GM18505 (cell line): ENCODE data around the gene DYRK2.

Source experiments
- ATAC-seq: cut with Tn5 transposase; IDR thresholded peaks from one replicate; pipeline ENCODE4 v1.9.1; 2021; ENCODE audit not compliant: unreplicated experiment
- POLR2A ChIP-seq: IDR thresholded peaks from 4 replicates; pipeline ENCODE4 v1.6.1; 2011; ENCODE audit warnings: borderline replicate concordance; ENCODE audit not compliant: insufficient read depth, insufficient read length; ENCODE audit errors: extremely low read depth

The DYRK2 gene

DNA sequence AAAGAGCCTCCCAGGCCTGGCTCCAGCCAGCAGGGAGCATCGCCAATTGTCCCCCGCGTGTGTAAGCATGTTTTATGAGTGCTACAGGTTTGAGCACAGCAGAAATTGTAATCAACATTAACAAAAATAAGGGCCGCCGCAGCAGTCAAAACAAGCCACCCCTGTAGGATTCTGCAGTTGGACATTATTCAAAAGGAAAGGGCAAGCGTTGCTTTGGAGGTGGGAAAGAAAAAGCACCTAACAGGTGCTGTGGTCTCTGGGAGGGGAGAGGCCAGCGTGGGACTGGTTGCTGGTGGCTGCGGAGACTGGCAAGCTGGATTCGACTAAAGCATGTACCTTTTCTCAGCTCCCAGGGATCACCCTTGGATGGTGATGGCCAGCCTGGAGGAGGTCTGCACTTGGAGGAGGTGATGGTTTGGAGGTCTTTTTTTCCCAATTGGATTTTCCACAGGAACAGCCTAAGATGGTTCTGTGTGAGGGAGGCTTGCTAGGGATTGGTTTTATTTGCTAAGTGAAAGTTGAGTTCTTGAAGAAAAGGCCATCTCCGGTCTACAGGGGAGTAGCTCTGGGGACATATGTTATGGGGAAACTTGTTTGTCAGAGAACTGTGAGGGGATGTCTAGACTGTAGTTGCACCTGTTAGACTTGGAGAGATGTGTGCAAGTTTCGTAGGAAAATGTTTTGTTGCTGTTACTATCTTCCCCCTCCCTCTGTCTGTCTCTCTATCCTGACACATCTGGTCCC, 2.0 kb downstream of the DYRK2 start:
- peak; percentile 23 for TF ChIP-seq POLR2A
- ATAC-seq: no peak

DNA sequence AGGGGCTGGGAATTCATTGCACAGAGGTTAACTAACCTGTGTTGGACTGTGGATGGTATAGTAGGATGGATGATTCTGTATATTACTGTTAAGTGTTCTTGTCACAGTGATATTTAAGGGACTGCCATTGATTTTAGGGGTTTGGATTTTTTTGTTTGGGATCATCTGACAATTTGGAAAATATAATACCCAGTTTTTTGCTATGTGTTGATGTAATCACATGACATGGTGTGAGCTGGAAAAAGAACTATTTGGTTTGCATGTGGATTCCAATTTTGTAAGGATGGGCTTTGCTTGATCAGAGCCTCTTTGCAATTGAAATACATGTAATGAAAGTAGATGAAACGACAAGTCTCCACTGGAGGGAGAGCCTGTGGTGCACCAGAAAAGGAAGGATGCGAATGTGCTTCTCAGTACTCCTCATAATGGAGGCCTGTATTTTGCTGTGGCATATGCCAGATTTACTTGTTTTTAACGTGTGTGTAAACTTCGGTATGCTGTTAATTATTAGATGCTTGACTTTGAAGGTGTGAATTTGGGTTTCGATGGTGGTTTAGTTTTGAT, 2.7 kb downstream of the DYRK2 start:
- no peak for TF ChIP-seq POLR2A
- no peak for ATAC-seq

DNA sequence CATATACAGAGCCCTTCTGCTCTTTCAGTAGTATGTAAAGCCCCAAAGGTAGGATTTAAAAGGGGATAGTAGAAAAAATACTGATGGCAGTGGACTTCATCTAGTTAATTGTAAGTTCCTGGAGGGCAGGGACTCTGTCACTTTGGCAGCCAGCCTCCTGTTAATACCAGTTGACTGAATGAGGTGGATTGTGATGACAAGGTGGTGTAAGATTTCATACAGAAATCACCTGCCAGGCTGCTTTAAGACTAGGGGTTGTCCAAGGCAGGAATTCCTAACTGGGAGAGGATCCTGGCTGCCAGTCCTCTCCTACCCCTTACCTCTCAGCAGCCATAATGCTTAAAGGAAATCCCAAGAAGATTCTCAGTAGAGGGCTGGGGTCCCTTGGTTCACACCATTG, 7.3 kb downstream of the DYRK2 start:
- TF ChIP-seq POLR2A: no peak
- no peak for ATAC-seq

DNA sequence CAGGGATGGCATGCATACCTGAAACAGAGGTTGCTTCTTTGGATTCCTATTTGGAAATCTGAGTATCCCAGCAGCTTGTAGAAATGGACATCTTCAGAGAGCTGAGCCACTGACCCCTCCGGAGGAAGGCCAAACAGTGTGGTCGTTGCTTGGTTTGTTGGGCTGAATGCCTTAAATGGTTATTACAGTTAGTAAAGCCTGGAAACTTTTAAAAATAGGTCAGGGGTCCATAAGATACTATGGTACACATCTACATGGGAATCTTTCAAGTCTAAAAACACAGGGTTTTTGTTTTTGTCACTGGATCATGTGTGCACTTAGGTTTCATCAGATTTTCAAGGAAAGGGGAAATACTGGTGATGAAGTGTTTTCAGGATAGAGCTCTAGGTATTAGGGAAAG, 7.7 kb downstream of the DYRK2 start:
- no peak for TF ChIP-seq POLR2A
- no peak for ATAC-seq

DNA sequence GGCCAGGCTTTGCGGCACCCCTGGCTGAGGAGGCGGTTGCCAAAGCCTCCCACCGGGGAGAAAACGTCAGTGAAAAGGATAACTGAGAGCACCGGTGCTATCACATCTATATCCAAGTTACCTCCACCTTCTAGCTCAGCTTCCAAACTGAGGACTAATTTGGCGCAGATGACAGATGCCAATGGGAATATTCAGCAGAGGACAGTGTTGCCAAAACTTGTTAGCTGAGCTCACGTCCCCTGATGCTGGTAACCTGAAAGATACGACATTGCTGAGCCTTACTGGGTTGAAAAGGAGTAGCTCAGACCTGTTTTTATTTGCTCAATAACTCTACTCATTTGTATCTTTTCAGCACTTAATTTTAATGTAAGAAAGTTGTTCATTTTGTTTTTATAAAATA, 9.9 kb downstream of the DYRK2 start:
- no peak for ATAC-seq
- TF ChIP-seq POLR2A: no peak

DNA sequence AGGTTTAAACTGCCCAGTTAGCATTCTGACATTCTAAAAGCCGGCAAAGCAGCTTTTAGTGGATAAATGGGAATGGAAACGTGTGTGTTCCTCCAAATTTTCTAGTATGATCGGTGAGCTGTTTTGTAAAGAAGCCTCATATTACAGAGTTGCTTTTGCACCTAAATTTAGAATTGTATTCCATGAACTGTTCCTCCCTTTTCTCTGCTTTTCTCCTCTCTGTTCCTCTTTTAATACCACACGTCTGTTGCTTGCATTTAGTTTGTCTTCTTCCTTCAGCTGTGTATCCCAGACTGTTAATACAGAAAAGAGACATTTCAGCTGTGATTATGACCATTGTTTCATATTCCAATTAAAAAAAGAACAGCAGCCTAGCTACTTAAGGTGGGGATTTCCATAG, 10.7 kb downstream of the DYRK2 start:
- no peak for ATAC-seq
- TF ChIP-seq POLR2A: no peak

DNA sequence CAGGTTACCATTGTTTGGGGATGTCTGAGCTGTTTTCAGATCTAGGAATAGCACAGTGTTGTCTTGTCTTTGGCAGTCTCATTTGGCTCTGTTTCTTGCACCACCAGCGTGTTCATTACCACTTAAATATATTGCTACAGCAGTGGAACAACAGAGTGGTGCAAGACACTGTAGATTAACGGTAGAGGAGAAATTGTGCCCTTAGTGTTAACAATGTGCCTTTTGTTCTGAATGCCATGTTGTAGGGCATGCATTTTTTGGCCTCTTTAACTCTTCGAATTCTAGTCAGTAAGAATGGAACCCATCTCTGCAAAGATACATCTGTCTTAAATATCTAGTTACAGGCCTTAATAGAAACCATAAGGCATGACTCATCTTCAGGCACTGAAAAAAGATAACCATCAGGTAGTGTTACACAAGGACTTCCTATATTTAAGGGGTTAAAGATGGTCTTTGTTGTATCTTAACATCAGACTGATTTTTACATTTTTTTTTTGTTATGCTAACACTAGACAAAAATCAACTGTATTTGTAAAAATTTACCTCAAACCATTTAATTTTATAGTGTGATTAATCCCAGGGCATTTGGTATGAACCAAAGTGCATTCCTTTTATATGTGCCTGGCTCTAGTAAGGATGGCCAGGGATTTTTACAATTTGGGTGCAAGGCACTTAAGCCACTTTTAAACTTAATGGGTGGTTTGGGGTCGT, 12.9 kb downstream of the DYRK2 start:
- no peak for TF ChIP-seq POLR2A
- no peak for ATAC-seq

DNA sequence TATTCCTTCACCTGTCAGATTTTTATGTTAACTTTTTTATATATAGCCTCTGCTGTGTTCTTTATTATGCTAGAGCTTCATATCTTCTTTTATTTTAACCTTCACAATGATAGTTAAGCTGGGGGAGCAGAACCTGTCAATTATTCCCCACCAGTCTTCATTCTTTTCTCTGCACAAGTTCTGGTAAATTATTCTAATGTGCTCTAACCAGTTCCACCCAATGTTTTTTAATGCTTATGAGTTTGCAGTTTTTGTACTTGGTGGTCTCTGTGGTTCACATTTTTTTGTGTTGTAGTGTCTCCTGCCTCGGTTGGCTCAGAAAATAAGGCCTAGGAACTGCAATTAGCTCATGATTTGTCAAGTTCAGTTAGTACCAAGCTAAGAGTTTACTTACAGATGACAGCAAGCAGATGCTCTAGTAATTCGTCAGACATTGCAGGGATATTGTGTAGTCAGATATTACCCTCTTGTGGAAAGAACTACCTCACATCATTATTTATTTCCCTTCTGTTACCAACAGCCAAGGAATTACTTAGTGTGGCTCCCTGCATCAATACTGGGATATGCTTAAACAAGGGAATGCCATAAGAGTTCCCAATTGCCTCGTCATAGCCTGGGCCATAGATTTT, 14.5 kb downstream of the DYRK2 start:
- no peak for ATAC-seq
- TF ChIP-seq POLR2A: no peak

DNA sequence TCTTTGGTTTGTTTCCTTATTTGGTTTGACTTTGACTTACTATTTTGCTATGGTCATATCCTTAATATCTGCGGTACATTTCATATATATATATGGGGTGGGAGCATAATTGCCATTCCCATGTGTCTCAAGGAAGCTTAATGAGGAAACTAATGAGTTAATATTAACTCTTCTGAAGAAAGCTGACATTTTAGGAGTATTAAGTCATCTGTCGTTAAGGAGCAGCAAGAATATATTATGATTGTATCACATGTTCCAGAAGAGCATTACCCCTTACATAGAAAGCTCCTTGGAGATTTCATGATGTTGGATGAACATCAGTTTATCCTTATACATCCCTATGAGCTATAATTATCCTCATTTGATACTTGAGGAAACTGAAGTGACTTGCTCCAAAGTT, 15.6 kb downstream of the DYRK2 start:
- ATAC-seq: no peak
- no peak for TF ChIP-seq POLR2A

DNA sequence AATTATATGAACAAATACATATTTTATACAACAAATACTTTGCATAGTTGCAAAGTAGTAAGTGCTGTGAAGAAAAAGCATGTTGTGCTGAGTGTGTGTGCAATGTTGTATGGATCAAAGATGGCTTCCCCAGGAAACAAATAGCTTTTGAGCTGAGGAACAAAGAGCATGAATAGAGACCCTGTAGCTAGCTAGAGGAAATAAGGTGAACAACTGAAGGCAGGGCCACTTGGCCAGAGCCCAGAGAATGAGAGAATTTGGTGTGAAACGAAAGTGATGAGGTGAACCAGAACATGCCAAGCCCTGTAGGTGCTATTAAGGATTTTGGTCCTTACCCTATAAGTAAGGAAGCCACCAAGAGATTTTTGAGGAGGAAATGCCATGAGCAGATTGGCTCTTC, 17.1 kb downstream of the DYRK2 start:
- no peak for TF ChIP-seq POLR2A
- ATAC-seq: no peak

DNA sequence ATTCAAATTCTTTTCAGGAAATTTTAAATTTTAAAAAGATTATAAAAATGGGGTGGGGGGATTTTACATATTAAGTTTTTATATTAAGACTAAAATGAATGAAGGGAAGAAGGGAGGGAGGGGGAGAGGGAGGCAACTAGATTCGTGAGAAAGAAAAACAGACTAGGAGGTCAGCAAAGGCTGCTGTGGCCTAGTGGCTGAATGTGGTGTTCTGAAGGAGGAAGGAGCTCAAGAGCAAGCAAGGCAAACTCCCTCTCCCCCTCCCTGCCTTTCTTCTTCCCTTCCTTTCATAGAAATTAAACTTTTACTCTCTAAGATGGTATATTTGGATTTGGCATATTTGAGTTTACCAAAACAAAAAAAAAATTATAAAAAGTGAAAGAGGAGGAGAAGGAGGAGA, 18.1 kb downstream of the DYRK2 start:
- ATAC-seq: no peak
- no peak for TF ChIP-seq POLR2A

DNA sequence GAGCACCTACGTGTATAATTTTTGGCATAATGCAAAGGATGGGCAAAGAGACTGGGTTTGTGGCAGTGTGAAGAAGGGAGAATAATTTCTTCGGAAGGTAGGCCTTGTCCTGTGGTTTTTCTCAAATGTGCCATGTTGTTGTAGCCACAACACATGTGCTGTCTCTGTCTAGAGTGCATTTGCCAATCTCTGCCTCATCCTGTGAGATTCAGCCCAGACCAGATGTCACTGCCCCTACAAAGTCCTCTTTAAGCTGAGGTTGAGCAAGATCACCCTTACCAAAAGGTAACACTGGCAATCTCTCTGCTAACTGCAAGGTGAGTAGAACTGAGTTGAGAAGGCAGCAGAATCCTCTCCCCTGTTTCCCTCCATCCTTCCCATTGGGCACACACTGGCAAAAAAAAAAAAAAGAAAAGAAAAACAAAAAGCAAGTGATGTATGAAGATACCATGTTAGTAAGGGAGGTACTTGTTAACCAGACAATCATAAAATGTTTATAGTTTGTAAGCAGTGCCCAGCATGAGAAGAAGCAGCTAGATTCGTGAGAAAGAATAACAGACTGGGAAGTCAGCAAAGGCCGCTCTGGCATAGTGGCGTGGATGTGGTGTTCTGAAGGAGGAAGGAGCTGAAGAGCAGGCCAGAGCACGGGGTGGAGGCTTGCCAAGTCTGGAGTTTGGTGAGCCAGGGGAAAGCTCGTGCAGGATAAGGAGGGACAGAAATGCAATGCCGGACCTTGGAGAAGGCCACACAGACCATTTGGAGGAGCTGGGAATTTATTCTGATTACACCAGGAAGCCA, 18.9 kb downstream of the DYRK2 start:
- no peak for ATAC-seq
- TF ChIP-seq POLR2A: no peak

DNA sequence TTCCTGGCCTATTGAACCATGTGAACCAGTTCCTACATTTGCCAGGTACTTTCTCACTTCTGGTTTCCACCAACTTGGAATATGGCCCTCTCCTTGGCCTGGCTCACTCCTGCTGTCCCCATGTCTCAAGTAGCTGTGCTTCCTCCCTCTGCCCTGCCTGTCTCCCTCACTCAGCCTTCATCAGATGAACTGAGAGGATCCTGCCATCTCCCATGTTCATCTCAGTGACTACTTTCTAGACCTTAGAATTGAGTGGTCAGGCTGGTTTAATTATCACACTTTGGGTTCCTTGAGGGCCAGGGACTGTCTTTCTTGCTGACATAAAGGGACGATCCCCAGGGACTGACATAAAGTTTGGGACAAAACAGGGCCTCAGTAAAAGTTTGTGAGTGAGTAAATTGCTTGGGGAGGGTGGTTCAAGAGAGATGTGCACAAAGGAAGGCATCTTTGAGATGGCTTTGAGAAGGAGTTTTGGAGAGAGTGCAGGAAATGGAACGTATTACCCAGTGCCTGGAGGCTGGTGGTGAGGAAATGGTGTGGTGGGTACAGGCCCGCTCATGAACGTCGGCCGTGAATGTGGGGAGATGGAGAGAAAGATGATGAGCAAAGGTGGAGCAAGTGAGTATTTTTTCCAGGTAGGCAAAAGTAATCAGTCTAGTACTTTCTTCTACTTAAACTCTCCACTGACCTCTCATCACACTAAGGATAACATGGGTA, 20.8 kb downstream of the DYRK2 start:
- no peak for TF ChIP-seq POLR2A
- no peak for ATAC-seq

DNA sequence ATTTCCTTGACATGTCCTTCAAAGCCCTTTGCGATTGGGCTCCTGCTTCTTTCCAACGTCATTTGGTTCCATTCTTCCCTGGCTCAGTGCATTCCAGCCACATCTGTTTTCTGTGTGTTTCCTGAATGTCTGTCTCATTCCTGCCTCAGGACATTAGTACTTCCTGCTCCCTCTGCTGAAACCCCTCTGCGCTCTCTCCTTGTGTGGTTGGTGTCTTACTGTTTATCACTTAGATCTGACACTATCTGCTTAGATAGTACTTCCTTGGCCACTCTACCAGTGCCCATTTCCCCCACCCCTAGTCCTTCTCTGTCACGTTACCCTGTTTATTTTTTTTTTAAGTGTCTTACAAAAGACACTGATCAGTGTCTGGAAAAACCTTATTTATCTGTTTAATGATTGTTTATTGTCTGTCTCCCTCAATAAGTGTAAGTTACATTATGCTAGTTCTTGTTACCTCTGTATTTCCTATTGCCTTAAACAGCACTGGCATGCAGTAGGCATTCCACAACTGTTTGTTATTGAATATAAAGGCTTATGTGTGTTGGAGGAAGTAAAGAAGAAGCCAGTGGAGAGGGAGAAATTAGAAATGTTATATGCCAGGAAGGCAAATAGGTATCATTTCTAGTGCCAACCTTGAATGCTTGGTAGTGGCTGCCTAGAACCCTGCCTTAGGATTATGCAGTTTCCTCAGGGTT, 21.5 kb downstream of the DYRK2 start:
- no peak for ATAC-seq
- no peak for TF ChIP-seq POLR2A
